RWPE2 (cell line): Measurements from ENCODE around the gene GABRB2.

Experiments used
- ATAC-seq: fragments of 200-7000 bp; cut with Tn5 transposase; 3 replicates; pipeline ENCODE4 v1.9.1; 2021; ENCODE audit warnings: low read depth
- DNase-seq: peaks from one replicate; pipeline ENCODE4 v3.0.0-alpha.2; 2020; ENCODE audit warnings: low spot score
- H3K27ac ChIP-seq: fragments of 450-650 bp; 2 replicates; pipeline ENCODE4 v1.5.1; 2017; ENCODE audit warnings: mild to moderate bottlenecking; ENCODE audit not compliant: poor library complexity, severe bottlenecking
- H3K27me3 ChIP-seq: fragments of 250-450 bp; sonication (Bioruptor Pico); 2 replicates; pipeline ENCODE4 v1.5.1; 2021; ENCODE audit warnings: mild to moderate bottlenecking, moderate library complexity; ENCODE audit not compliant: insufficient read depth, poor library complexity, severe bottlenecking
- H3K36me3 ChIP-seq: fragments of 250-450 bp; sonication (Bioruptor Pico); 2 replicates; pipeline ENCODE4 v1.5.1; 2020; ENCODE audit warnings: low read depth, mild to moderate bottlenecking, moderate library complexity
- H3K4me1 ChIP-seq: fragments of 250-450 bp; sonication (Bioruptor Pico); 2 replicates; pipeline ENCODE4 v1.5.1; 2021; ENCODE audit warnings: mild to moderate bottlenecking, moderate library complexity; ENCODE audit not compliant: insufficient read depth, poor library complexity, severe bottlenecking
- H3K4me3 ChIP-seq: fragments of 250-450 bp; sonication (Bioruptor Pico); 2 replicates; pipeline ENCODE4 v1.5.1; 2021; ENCODE audit warnings: mild to moderate bottlenecking, moderate library complexity; ENCODE audit not compliant: severe bottlenecking
- H3K9me3 ChIP-seq: fragments of 250-450 bp; sonication (Bioruptor Pico); 2 replicates; pipeline ENCODE4 v1.5.1; 2021; ENCODE audit warnings: mild to moderate bottlenecking, moderate library complexity; ENCODE audit not compliant: severe bottlenecking
- CTCF ChIP-seq: fragments of 450-650 bp; IDR thresholded peaks from one replicate; pipeline ENCODE4 v1.5.1; 2017; ENCODE audit warnings: mild to moderate bottlenecking, moderate library complexity; ENCODE audit not compliant: poor library complexity, severe bottlenecking

GABRB2 gene

GRCh38 chr5:161400583-161400982 is 145.9 kb downstream of the GABRB2 start:
- Histone ChIP-seq H3K4me3 (no peak overlapping the region), H3K9me3 (no peaks in the 10 kb centered on the region), H3K4me1 (no peaks in the 10 kb centered on the region), H3K36me3 (no peaks in the 10 kb centered on the region), H3K27ac (no peak overlapping the region), H3K27me3 (peaks cover 27% of the 10 kb centered on the region)
- TF ChIP-seq CTCF = no peak
- ATAC-seq (no peak), DNase-seq (no peak)

GRCh38 chr5:161399996-161400562 is 146.4 kb downstream of the GABRB2 start:
- Histone ChIP-seq H3K36me3 (no peaks in the 10 kb centered on the region), H3K27ac (no peak overlapping the region), H3K4me3 (no peak overlapping the region), H3K4me1 (no peaks in the 10 kb centered on the region), H3K27me3 (peaks cover 27% of the 10 kb centered on the region), H3K9me3 (no peaks in the 10 kb centered on the region)
- no peak for ATAC-seq
- no peak for TF ChIP-seq CTCF
- no peak for DNase-seq

- TF ChIP-seq CTCF = no peak
- Histone ChIP-seq H3K9me3 (no peaks in the 10 kb centered on the region), H3K27ac (no peak overlapping the region), H3K4me1 (no peaks in the 10 kb centered on the region), H3K27me3 (peaks cover 27% of the 10 kb centered on the region), H3K36me3 (no peaks in the 10 kb centered on the region), H3K4me3 (no peak overlapping the region)
- DNase-seq (no peak), ATAC-seq (no peak)
Measured at GRCh38 chr5:161397448-161397847, 149.1 kb downstream of the GABRB2 start.

GRCh38 chr5:161396171-161396570 is 150.4 kb downstream of the GABRB2 start:
- H3K9me3 ChIP-seq = no peaks in the 10 kb centered on the region
- no peak overlapping the region for H3K27ac ChIP-seq
- H3K4me3 ChIP-seq = no peak overlapping the region
- TF ChIP-seq CTCF = no peak
- H3K4me1 ChIP-seq = no peaks in the 10 kb centered on the region
- H3K36me3 ChIP-seq = no peaks in the 10 kb centered on the region
- ATAC-seq (no peak), DNase-seq (no peak)
- H3K27me3 ChIP-seq = peaks cover 17% of the 10 kb centered on the region

GRCh38 chr5:161391724-161392123 is 154.8 kb downstream of the GABRB2 start:
- no peaks in the 10 kb centered on the region for H3K9me3 ChIP-seq
- H3K36me3 ChIP-seq = no peaks in the 10 kb centered on the region
- TF ChIP-seq CTCF = no peak
- no peaks in the 10 kb centered on the region for H3K4me1 ChIP-seq
- no peak overlapping the region for H3K27ac ChIP-seq
- ATAC-seq (no peak), DNase-seq (no peak)
- H3K4me3 ChIP-seq = no peak overlapping the region
- H3K27me3 ChIP-seq = peaks cover 16% of the 10 kb centered on the region
